ENCODE results near the gene PLXNC1.

Gene PLXNC1

GRCh38 chr12:94135896-94136295, 12.5 kb upstream of the PLXNC1 start:
- no peak for DNase-seq

DNA sequence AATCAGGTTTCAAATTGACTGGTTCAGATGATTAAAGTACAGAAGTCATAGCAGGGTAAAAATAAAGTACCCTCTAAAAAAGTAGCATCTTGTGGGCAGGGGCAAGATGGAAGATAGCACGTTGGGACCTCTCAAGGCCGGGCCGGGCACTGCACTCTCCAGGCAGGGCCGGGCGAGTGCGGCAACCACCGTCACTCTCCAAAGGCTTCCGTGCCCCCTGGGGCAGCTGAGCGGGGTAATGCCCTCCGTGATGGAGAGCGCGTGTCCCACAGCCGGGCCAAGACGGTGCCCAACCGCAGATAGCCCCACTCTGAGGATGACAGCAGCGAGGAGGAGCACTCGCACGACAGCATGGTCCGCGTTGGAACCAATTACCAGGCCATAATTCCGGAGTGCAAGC, 8.6 kb upstream of the PLXNC1 start:
- no peak for DNase-seq

DNA sequence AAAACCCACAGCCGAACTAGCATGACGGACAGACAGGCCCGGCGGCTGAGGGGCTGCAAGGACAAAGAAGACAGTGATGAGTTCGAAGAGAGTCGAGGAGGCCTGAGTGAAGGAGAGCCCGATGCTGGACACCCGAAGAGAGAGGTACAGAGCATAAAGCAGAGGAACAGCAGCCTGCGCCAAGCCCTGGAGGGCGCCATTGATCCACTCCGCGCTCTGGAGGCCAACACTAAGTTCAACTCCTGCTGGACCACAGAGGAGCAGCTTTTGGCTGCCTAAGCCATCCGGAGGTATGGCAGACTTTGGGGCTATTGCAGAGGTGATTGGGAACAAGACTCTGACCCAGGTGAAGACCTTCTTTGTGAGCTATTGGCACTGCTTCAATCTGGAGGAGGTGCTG, 7.8 kb upstream of the PLXNC1 start:
- DNase-seq: no peak

DNA sequence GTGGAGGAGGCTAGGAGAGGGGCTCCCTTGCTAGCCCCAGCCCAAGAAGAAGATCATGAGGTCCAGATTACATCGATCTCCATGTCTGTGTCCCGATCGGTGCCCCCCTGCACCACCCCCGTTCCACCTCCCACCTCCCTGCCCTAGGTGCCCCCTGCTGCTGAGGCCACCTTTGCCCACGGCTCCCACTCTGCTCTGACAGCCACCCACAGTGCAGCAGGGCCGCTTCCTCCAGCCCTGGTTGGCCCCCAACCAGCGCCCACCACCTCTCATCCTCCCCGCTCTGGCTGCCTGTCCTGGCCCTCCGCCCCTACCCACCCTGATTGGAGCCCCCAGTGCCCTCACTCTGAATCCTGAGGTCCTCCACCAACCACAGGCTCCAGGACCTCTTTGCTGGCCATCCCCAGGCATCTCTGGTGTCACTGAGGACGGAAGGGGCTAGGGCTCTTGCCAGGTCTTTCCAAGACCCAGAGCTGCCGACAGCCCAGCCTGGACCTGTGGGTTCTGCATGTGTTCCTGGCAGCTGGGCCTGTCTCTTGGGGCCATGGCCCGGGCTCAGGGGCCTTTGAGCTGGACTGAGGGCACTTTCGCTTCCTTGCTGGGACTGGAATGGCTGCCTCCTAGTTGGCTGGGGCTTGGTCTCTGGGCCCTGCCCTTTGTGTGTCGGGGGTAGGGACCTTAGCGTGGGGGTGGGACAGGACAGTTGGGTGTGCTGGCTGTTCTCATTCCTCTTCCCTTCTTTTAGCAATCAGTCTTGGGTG, 7.2 kb upstream of the PLXNC1 start:
- DNase-seq: no peak

- DNase-seq: no peak
Measured at GRCh38 chr12:94141892-94142291, 6.5 kb upstream of the PLXNC1 start.

DNA sequence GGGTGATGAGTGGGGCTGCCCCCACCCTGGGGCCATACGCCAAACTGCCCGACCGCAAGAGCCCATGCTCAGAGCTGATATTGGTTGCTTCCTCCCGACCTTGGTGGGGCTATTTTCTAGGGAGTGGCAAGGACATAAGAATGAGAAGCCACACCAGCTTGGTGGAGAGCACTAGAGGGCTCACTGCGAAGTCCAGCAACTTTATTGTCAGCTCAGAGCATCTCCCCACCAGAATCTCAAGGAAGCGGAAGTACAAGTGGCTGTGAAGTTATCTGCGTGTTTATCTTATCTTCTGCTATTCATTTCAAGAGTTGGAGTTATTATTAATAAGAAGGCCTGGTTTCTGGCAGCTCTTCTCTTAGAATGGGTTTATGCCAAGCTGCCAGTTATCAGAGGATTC, 4.9 kb upstream of the PLXNC1 start:
- no peak for DNase-seq

- no peak for DNase-seq
Measured at GRCh38 chr12:94143951-94144350, 4.4 kb upstream of the PLXNC1 start.

- DNase-seq: no peak
Measured at GRCh38 chr12:94144781-94145180, 3.6 kb upstream of the PLXNC1 start.

DNA sequence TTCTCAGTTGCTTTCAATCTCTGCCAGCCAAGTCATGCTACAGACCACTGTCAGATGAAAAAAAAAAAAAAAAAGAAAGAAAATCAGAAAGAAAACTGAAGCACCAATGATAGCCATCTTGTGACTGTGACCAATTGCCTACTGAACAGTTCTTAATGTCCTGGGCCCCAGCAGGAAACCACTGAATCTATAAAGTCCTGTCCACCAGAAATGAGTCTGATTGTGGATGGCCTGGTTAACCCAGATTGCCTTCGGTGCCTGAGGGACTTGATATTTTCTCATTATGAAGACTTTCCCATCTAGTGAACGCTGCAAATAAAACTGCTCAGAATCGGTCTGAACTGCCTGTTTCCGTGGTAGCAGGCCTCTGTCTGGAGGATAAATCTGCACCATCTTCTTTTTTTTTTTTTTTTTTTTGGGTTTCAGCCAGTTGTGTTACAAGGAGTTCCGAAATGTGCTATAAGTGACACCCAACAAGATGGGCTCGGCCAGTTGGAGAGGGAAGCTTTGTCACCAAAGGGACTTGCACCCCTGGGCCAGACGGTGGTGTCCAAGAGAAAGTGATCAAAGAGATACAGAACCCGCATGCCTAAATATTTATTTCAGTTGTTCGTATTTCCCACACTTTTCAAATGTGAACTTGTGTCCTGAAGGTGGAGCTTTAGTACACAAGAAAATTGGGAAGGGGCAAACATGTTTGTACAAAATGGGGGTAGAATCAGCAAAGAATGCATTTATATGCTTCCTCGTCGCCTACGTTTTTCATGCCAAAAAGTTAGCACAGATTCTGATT, 3.0 kb upstream of the PLXNC1 start:
- DNase-seq: no peak

- no peak for DNase-seq
Measured at GRCh38 chr12:94146166-94146936, 2.0 kb upstream of the PLXNC1 start.

GRCh38 chr12:94147387-94147990, 888 bp upstream of the PLXNC1 start:
- DNase-seq: no peak

- DNase-seq: no peak
Measured at GRCh38 chr12:94148739-94149118, 352 bp downstream of the PLXNC1 start.

DNA sequence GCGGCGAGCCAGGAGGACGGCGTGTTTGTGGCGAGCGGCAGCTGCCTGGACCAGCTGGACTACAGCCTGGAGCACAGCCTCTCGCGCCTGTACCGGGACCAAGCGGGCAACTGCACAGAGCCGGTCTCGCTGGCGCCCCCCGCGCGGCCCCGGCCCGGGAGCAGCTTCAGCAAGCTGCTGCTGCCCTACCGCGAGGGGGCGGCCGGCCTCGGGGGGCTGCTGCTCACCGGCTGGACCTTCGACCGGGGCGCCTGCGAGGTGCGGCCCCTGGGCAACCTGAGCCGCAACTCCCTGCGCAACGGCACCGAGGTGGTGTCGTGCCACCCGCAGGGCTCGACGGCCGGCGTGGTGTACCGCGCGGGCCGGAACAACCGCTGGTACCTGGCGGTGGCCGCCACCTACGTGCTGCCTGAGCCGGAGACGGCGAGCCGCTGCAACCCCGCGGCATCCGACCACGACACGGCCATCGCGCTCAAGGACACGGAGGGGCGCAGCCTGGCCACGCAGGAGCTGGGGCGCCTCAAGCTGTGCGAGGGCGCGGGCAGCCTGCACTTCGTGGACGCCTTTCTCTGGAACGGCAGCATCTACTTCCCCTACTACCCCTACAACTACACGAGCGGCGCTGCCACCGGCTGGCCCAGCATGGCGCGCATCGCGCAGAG, 873 bp downstream of the PLXNC1 start:
- DNase-seq: no peak

- no peak for DNase-seq
Measured at GRCh38 chr12:94149781-94150239, 1.4 kb downstream of the PLXNC1 start.

DNA sequence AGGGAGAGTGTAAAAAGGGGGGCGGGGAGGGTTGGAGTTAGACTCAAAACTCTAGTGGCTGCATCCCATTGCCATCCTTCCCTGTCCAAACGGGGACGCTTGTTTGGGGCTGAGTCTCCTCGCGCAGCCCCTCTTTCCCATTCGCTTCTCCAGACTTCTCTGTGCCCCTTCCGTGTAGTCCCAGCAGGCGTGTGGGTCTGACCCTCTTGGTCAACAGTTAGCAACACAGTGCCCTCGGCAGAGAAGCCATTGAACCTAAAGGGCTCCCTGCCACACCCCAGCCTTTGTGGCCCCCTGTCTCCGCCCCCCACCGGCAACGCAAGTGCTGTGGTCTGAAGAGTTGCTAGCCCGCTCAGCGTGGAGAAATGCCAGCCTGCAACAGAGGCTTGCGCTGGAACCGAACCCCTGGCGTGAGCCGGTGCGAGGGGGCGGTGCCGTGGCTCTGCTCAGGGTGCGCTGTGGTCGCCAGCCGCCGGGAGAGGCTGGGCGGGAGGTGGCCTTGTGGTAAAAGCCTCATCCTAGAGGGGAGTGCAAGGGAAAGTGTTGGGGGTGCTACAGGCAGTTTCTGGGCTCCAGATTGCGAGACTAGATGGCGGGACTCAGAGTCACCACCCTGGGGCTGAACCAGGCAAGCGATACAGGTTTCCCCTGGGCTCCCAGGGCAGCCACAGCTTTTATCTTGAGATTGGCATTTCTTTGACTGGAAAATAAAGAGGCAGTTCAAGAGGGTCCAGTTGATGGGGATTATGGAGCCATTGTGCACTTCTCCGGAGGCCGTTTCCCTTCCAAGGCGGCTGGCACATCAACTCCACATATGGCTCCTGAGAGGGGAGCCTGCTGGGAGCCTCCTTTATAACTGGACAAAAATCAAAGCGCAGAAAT, 2.1 kb downstream of the PLXNC1 start:
- no peak for DNase-seq

- no peak for DNase-seq
Measured at GRCh38 chr12:94151582-94151981, 3.2 kb downstream of the PLXNC1 start.

DNA sequence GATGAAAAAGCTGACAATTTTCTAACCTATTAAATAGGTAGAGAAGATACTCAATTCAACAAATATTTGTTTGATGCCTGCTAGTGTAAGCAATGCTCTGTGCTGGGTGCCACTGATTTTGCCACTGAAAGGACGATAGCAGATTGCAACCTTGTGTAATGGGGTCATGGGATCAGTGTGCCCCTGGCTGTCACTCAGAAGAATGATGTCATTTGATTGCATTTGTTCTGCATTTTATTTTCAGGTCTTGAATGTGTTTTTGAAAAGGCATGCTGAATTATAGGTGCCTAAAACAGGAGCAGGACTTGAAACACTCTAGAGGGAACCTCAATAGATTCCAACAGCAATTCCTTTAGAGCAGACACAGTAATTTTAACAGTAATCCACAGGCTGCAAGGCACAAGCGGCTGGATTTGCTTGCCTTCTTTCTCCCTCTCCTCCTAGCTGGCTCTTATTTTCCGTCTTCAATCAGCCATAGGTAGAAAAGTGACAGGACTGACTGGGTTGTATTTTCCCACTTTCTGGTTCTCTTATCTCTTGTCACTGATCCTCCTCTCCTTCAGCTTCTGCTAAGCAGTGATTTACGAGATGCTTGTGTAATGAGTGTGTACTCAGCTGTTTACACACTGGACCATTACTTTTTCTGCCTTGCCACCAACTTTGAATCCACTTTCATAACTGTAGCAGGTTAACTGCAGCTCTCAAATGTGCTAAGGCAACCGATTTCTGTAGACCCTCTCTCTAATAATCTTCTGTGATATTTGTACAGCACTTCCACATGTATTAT, 4.1 kb downstream of the PLXNC1 start:
- DNase-seq: peak; percentile 6

- no peak for DNase-seq
Measured at GRCh38 chr12:94157181-94157580, 8.8 kb downstream of the PLXNC1 start.

- no peak for DNase-seq
Measured at GRCh38 chr12:94157981-94158411, 9.6 kb downstream of the PLXNC1 start.

DNA sequence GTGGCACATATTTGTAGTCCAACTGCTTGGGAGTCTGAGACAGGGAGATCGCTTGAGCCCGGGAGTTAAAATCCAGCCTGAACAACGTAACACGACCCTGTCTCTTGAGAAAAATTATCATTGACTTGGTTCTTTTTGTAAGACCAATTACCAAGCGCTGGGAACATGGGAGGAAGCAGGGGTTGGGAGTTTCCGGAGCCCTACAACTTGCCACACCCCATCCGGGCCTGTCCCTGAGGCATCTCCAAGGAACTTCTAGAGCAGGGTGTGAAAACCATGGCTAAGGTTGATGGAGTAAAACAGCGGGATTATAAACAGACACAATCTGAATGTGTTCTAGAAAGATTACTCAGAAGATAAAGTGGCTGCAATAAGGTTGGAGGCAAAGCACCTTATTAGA, 10.3 kb downstream of the PLXNC1 start:
- DNase-seq: no peak

- DNase-seq: no peak
Measured at GRCh38 chr12:94162108-94162507, 13.7 kb downstream of the PLXNC1 start.
